ENCODE data around the gene NRXN2.

The NRXN2 gene

DNA sequence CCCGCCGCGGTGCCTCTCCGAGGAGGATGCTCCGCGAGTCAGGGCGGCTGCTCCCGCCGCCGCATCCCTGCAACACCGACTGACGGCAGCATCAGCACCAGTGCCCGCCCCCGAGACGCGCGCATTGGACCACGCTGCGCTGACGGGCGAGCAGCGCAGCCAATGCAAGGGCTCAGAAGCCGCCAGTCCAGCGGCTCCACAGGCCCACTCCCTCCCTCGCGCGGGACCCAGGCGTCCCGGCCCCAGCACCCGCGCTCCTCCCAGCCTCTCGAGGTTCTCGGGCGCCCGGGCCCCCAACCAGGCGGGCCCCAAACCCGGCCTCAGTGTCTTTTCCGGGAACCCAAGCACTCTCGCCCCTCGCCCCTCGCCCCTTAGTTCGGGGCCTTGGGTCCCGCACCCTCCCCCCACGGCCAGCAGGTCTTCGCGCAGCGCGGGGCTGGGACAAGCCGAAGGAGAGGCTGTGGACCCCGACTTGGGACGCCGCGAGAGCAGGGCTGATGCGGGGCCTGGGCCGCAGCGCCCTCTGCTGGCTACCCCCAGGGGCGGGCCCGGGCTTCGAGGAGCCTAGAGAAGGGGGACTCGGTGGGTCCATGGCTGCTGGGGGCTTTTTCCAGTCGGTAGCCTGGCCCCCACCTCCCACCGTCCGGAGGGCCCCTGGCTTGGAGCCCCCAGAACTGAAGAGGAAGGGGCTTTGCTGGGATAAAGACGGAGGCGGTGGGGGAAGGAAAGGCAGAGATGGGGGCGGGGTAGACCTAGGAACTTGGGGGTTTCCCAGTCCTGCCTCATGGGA is at the start of gene NRXN2:
Gene NRXN2 (minus strand): TSS at position 81 of the 790 bp plus-strand sequence. CDS start 9,498 bp downstream, outside the sequence.
- peak; percentile 91 for DNase-seq

DNA sequence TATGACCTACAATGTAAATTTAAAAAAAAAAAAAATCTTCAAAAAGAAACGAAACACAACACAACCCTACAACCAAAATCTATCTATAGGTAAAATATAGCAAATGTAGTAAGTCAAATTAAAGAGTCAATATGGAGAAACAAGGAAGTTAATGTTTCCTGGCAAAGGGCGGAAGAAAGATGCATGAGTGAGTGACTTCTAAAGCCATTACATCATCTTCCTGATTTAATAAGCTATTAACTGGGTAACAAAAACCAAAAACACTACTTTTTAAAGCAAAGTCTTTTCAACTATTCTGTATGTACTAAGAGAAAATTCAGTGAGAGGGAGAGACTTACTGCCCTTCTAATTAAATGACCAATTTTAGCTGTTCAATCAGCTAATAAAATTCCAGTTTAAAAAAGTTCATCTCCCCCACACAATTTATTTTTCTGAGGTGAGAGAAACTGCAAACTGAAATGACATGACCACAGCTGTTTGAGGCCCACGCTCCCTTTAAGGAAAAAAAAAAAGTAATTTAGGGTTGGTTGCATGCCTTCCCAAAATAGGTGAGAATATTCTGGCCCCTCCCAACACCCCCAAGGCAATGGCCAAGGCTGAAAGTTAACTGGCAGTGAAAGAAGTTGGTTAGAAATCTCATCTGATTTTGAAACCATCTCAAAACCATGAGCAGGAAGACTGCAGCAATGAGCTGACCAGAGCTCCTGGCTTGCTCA is 49.5 kb upstream of the NRXN2 start:
- no peak for DNase-seq

DNA sequence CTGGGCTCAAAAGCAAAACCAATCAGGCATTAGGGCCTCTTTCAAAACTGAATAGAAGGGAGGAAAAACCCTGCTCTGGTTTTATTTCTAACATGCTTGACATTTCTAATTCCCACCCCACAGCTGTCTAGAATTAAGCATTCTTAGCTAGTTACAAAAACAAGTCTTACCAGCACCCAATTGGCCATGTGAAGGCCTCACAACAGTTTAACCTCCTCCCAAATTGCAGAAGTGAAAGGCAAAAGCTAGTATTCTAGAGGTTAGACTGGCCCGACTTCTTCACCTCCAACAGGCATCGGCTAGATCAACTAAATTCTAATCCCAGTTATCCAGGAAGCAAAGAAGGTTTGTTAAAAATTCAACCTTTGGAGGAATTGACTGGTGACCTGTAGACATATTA is 48.9 kb upstream of the NRXN2 start:
- no peak for DNase-seq

DNA sequence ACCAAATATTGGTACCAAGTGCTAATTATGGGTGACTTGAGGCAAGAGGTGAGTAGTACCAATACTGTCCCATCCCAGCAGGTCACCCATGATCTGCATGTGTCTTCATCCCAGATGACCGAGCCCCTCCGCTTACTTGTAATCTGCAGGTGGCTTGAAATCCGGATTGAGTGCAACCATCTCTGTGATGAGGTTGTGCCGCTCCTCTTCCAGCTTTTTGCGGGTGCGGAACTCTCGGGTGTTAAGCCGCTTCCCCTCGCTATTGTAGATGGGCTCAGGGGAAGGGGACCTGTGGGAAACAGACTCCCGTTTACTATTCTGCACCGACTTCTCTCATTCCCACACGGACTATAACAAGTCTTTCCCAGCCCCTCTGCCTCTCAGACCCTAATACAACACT is 47.1 kb upstream of the NRXN2 start:
- DNase-seq: no peak

DNA sequence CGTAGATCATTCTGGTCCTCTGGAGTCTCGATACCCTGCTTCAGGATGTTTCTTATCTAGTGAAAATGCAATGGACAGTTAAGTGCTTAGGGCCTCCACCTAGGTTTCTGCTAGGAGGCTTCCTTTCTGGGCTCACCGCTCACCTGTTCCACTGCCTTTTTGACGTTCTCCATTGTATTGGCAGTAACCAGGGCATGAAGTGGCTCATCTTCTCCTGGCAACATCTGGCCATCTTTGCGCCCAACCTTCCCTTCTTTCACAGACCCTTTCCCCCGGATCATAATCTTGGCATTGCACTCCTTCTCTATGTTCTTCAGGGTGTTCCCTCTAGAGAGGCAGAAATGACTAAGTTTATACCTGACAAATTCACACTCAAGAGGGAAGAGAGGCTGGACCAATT is 46.3 kb upstream of the NRXN2 start:
- DNase-seq: no peak

DNA sequence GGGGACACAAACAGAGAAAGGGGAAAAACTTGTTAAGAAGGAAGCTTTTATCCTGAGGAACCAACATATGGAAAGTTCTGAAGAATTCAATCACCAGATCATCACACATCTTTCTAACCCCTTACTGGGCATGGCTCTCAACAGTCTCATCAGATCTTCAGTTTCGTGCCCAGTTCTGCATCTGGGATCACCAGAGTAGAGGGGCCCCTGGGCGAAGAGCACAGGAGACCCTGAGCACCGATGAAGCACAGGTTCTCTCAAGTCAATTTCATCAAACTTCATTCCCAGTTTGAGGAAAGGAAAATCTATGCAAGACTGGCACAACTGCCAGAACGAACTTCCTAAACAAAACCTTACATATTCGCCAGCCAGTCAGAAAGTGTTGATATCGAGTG is 45.3 kb upstream of the NRXN2 start:
- DNase-seq: no peak

DNA sequence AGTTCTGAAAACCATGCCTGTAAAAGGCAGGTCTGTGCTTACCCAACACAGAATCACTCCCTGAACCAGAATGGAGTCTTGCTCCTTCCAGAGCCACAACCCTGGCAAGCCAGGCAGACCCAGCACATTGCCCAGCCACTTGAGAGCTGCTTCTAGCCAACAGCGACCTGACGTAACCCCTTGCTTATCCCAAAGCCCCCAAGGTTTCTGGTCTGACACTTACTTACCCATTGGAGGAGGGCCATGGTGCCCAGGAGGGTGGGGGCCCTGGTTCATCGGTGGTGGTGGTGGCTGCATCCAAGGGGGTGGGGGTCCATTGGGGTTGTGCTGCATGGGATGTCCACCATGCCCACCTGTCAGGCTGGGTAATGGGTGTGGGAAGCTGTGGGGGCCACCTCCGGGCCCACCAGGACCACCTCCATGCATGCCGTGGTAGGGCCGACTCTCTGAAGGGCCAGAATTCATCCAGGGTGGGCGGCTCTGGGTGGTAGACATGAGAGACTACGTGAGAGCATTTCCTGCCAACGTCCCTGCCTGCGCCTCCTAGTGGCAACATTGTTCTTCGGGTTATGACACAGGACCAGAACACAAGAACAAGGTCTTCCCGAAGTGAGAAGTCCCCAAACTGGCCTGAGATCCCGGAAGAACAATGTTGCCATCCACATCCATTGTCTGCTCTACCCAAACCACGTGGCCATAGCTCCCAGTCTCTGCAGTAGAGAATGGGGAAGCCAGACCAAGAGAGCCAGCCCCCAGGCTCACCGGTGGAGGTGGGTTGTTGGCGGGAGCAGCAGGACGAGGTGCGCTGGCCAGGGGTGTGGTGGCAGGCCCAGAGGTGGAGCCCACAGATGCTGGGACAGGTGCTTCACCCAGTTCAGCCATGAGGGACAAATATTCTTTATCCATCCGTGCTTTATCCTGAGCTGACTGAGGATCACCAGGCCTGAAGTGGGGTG is 44.6 kb upstream of the NRXN2 start:
- DNase-seq: peak; percentile 89

DNA sequence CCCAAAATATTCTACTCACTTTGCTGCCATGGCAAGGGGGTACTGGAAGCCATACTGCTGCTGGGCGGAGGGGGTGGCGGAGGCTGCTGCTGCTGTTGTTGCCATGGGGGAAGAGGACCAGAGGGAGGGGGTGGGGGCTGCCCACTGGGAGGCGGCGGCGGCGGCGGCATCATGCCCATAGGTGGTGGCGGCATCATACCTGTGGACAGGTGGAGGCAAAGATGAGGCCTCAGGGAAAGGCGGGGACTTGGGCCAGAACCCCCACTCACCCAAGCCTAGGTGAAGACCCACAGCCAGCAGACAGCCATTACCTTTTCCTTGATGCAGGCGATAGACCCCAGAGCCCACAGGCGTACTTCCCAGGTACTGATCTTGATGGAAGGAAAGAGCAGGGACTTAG is 43.9 kb upstream of the NRXN2 start:
- no peak for DNase-seq

DNA sequence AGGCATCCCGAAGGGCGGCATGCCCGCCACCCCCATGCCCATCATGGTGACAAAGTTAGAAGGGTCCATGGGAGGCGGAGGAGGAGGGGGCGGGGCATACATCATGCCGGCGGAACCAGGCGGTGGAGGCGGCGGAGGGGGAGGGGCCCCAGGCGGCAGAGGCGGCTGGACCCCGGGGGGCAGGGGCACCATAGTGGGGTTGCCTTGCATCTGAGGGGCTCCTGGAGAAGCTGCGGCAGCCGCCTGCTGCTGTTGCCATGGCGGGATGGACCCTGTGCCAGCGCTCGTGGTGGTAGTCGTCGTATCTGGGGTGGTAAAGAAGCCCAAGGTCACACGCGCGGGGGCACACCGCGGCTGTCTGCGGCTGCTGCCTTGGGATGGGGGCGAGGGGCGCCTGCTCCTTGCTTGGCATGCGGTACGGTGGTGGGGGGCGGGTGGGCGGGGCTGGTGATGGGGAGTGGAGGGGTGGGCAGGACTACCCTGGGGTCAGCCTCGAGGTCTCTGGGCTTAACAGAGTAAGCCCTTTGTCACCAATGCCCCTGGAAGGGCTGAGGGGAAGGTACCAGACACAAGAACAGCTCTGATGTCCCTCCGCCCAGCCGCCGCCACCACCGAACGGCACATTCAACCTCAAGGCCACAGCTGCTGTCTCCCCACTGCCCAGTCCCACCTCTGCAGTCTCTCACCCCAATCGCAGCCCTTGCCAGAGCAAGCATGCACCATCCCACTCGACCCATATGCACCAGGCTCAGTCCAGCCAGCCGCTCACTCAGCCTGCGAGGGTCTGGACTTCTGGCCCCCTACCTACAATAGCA is 43.1 kb upstream of the NRXN2 start:
- no peak for DNase-seq

DNA sequence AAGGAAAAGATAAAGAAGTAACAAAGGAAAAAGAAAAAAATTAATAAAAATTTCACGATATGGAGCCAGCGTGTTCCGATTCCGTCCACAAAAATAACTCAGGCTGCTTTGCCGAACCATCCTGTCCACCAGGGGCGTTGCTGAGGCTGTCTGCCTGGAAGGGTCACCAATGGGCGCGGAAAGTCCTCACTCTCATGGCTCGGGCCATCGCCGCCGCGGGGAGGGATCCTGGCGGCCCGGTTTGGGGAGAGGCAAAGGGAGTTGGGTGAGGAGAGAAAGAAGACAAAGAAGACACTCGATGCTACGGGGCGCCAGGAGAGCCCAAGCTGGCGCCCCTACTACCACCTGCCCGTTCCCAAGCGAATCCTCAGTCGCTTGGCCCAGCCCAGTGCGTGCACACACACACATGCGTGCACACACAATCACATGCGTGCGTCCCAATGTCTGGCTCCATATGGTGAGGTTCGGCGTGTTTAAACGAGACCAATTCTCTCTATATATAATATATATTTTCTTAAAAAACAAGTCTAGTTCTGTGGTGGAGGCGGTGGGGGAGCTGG is 42.4 kb upstream of the NRXN2 start:
- DNase-seq: no peak

DNA sequence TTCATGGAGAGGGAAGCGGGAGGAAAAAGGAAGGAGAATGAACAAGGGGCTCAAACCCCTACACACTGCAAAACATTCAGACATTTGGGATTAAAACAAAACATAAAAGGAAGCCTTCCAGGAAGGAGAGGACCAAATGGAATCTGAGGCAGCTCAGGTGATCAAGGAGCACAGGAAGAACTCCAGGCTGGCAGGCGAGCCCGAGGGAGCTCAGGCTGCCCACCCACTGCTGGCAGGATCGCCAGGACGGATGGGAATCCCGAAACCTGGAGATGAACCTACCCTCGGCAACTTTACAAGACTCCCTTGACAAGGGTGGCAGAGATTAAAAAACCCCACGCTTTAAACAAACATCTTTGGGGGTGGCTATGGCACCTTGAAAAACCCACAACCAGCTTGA is 41.8 kb upstream of the NRXN2 start:
- no peak for DNase-seq

DNA sequence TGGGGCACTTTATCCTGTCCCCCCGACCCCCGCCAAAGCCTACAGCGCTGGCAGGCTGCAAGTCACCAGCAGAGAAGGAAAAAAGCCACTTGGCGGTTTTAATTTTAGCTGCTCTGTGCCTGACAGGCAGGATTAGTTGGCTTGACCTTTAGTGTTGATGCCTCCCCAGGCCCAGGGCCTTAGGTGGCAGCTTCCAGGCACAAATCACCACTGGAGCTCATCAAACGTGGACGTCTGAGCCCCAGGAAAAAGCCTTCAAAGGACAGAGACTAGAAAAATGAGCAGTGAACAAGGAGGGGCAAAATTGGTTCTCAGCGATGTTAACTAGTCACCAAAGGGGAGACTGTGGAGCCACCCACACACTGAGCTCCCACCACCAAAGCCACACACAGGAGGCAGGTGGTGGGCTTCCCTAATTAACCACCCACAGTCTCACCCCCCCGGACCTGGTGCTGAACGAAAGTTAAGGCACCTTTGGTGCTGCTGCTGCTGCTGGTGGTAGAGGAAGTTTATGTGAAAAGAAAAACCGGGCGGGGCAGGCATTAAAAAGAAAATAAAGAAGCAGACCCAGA is 41.1 kb upstream of the NRXN2 start:
- DNase-seq: peak; percentile 43

DNA sequence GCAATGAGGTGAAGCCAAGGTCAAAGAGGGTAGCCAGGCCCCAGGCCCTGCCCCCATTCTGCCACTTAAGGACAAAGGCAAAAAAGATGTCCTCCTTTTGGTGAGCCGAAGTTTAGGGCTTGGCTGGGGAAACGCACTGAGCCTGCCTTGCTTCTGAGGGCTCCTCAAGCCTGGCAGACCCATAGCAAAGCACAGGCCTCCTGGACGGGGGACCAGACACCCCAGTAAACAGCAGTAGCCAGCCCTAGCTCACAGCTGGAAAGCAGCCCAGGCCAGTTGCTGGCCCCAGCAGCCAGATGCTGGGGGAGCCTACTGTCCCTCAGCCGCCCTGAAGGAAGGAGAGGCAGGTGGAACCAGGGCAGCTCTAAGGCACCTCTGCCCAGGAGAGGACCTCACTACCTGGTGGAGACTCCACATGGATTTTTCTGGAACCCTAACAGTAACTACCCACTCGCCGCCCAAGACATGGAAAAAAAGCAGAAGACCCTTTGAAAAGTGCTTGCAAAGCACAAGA is 40.6 kb upstream of the NRXN2 start:
- no peak for DNase-seq

DNA sequence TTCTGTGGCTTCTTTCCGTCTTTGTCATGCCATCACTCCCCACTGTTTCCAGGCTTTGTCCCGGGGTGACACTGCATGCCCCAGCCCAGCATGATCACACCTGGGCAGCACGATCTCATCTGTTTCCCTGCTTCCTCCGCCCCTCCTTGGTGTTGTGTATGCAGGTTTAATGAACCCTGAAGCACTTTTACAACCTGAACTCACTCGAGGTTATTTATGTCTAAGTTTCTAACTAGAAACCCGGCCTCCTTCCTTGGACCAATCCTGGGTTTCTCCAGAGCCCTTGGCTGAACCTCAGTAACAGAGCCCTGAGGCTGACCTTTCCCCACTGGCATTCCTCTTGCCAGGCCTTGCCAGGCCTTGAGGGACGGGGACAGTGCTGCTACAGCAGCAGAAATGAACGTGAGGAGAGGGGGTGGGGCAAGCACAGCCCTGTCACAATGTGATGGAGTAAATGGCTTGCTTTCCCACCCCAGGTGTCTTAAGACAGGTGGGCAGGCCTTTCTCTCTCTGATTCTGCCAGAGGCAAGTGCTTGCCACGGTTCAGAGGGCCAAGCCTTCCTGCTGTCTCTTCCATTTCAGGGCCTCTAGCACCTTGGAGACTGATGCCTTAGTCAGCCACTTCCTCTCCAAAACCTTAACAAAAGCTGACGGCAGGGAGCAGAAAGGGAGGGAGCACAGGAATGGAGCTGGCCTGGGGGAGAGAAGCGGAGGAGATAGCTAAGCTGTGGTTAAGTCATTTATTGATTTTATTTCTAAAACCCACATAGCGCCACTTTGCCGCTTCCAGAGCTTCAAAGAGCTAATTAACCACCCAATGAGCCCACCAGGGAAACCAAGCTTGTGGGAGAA is 39.9 kb upstream of the NRXN2 start:
- DNase-seq: no peak

DNA sequence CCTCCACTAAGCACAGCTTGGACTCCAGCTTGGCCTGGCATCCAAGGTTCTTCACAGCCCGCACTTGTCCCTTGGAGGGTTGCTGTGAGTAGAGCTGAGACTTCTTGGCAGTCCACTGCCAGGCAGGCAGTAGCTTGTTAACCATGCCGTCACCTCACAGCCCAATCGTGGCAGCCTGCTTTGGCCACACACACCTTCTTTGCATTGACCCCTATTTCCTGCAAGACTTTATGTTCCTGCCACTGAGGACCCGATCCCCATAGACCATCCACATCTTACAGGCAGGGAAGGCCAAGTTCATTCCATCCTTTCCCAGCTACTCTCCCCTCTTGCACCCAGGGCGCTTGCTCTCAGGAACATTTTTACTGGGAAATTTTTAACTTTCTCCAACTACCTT is 39.3 kb upstream of the NRXN2 start:
- no peak for DNase-seq

DNA sequence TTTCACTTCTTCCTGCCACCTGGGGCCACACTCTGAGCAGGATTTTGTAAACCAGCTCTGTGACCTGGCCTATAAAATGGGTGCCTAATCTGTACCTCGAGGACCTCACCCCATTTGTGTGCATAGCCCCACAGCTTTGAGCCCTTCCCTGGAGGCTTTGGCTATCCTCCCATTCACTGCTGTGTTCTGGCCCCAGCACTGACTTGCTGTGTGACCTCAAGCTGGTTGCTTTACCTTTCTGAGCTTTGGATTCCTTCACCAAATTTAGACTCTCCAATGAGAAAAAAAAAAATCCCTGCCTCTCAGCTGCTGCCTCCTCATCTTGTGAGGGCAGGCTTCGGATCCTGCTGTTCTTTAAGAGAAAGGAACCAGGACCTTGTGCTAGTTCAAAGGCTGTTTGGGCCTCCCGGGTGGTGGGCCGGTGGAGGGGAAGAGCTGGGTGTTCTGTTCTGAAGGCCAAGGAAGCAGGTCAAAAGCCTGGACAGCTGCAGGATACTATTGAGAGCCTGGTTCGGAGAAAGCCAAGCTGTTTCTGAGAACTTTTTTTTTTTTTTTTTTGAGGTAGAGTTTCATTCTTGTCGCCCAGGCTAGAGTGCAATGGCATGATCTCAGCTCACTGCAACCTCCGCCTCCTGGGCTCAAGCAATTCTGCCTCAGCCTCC is 37.9 kb upstream of the NRXN2 start:
- no peak for DNase-seq

DNA sequence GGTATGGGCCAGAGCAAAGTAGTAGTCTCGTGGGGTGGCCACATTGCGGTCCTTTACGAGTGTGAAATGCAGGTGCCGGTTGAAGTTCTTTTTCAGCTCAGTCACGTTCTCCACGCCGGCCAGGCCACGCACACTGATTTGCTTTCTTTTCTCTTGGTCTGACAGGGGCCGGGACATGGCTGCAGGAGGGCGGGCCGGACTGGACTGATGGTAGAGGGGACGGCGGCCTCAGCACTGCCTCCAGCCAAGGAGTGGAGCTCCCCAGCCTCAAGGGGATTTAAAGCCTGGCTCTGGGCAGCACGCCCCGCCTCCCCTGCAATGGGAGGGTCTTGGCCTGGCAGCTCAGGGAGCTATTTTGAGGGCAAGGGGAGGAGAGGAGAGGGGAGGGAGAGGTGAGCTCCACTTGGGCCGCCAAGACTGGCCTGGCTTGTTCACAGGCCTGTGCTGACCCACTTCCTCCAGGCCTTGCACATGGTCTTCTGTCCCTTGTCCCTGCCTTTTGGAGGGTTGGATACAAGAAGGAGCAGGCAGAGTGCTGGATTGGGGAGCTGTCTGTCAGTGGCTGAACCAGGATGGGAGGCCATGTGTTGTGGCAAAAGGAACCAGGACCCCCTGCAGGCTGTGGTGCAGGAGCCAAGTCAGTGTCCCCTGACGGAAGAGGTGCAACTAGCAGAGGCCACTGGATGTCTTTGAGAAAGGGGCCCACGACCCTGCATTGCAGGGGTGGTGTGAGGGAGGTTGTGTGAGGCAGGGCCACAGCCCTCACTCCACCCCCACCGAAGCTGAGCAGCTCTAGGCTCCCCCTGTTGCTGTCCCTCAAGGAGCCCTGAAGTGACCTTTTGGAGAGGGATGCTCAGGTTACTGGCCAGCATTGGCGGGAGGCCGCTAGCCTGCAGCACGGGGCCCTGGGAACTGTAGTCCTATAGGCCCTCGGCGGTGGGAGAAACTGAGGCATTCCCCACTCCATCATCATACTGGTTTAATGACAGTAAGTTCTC is 37.0 kb upstream of the NRXN2 start, which contains the start of gene PYGM:
Gene PYGM (minus strand): TSS at position 253 of the 998 bp plus-strand sequence. CDS start 76 bp downstream, at position 177.
- DNase-seq: no peak

DNA sequence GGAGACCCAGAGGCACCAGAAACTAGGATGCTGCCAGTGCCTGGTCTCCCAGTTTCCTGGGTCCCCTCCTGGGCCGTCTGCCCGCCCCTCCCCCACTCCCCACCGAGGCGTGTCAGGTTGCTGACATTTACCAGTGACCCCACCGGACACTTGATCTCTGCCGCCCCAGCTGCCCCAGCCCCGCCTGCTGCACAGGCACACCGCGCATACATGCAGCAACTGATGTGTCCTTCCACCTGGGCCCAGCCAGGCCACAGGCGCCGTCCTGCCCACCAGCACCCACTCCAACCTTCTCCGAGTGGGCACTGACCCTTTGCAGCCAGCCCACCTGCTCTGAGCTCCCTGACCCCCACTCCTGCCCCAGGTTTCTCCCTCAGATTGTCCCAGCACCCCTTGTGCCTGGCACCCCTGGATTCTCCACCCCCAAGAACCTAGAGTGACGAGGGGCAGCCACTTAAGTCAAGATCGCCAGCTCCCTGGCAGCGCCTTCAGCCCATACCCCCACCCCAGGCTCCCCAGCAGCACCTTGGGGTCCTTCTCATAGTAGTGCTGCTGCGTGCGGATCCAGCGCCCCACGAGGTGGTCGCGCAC is 36.2 kb upstream of the NRXN2 start:
- no peak for DNase-seq

All from activated CD4-positive, alpha-beta T cell treated with anti-CD3 and anti-CD28 coated beads for 48 hours (primary cell).